Endothelial cell of umbilical vein (primary cell): ENCODE results near the gene MPP3. TPM values are rescaled to one million over a fixed set of nuclear protein-coding genes. Genes with fewer than 3 reads are reported as not detected.

Experiments used
- BruUV-seq: library from RNA; stranded (reverse); fragments of 400-500 nt; replicated peaks from 2 replicates; lab custom pipeline; 2021; lab: Mats Ljungman, UMichigan
- CTCF ChIA-PET: fragments of 300-600, 350-600 bp; sonication (Branson Sonifier 250); formaldehyde crosslinking; loops from one replicate; lab custom pipeline; 2021; ENCODE audit warnings: antibody characterized with exemption, inconsistent platforms; lab: Charles Lee
- POLR2A ChIA-PET: fragments of 300-600, 350-600 bp; sonication (Branson Sonifier 250); formaldehyde crosslinking; loops from one replicate; lab custom pipeline; 2021; ENCODE audit warnings: antibody characterized with exemption, inconsistent platforms; lab: Charles Lee
- DNase-seq: peaks from one replicate; pipeline ENCODE4 v3.0.0-alpha.2; 2011; ENCODE audit warnings: low read depth, low spot score
- FAIRE-seq: peaks from 2 replicates; lab custom pipeline; 2011; peaks lifted over from hg19 to GRCh38; lab: Jason Lieb, UNC
- H2AFZ ChIP-seq: 2 replicates; pipeline ENCODE4 v1.6.0; 2012; ENCODE audit warnings: low read depth, low read length, control low read depth, inconsistent platforms
- H3K27ac ChIP-seq: 2 replicates; pipeline ENCODE4 v1.5.1; 2011; ENCODE audit warnings: low read depth, mild to moderate bottlenecking, control low read depth, low read length, moderate library complexity; ENCODE audit not compliant: insufficient read depth
- H3K27me3 ChIP-seq, 2 experiments: 2 replicates each; pipeline versions ENCODE4 v1.6.0 to v1.6.1; 2011; ENCODE audit warnings: low read length in 2 of 2, mixed read lengths in 1 of 2; ENCODE audit not compliant: control insufficient read depth in 2 of 2, insufficient read depth in 2 of 2
- H3K36me3 ChIP-seq, 2 experiments: 2 replicates in 1 of 2; 3 replicates in 1 of 2; pipeline ENCODE4 v1.5.1; 2011; ENCODE audit warnings: low read length in 2 of 2, mild to moderate bottlenecking in 1 of 2, moderate library complexity in 1 of 2; ENCODE audit not compliant: control insufficient read depth in 2 of 2, insufficient read depth in 2 of 2; ENCODE audit errors: extremely low read depth in 1 of 2
- H3K4me1 ChIP-seq: 3 replicates; pipeline ENCODE4 v1.5.1; 2011; ENCODE audit warnings: mild to moderate bottlenecking, low read length; ENCODE audit not compliant: control insufficient read depth, insufficient read depth; ENCODE audit errors: extremely low read depth
- H3K4me2 ChIP-seq: 2 replicates; pipeline ENCODE4 v1.6.1; 2011; ENCODE audit warnings: low read length, control low read depth, mixed read lengths; ENCODE audit not compliant: insufficient read depth
- H3K4me3 ChIP-seq, 3 experiments: fragments of 200-600 bp in 1 of 3; sonication (generic), shearing (Covaris generic) in 1 of 3; replicated peaks in 1 of 3; 2 replicates each; pipeline ENCODE4 v1.5.1; 2011 to 2016; ENCODE audit warnings: control low read depth in 3 of 3, low read length in 3 of 3, mild to moderate bottlenecking in 2 of 3, inconsistent platforms in 1 of 3, low read depth in 1 of 3, moderate library complexity in 1 of 3; ENCODE audit not compliant: insufficient read depth in 1 of 3
- H3K79me2 ChIP-seq: 2 replicates; pipeline ENCODE4 v1.6.0; 2012; ENCODE audit warnings: low read length, inconsistent platforms; ENCODE audit not compliant: control insufficient read depth, insufficient read depth
- H3K9ac ChIP-seq: replicated peaks from 2 replicates; pipeline ENCODE3; 2011; ENCODE audit warnings: low read length, control low read depth; ENCODE audit not compliant: insufficient read depth; ENCODE audit errors: extremely low read depth
- H3K9me1 ChIP-seq: replicated peaks from 3 replicates; pipeline ENCODE4 v1.6.0; 2011; ENCODE audit warnings: mild to moderate bottlenecking, low read length; ENCODE audit not compliant: control insufficient read depth, insufficient read depth; ENCODE audit errors: extremely low read depth
- H3K9me3 ChIP-seq: replicated peaks from 2 replicates; pipeline ENCODE4 v1.5.1; 2012; ENCODE audit warnings: low read length, inconsistent platforms; ENCODE audit not compliant: control insufficient read depth, insufficient read depth
- H4K20me1 ChIP-seq: replicated peaks from 2 replicates; pipeline ENCODE3; 2011; ENCODE audit warnings: mild to moderate bottlenecking, low read length; ENCODE audit not compliant: control insufficient read depth, insufficient read depth; ENCODE audit errors: extremely low read depth
- CTCF ChIP-seq, 2 donors: IDR thresholded peaks; 1 replicate in 1 of 2; 2 replicates in 1 of 2; pipeline ENCODE4 v1.5.1; 2011; ENCODE audit warnings: low read length in 2 of 2, mild to moderate bottlenecking in 2 of 2, moderate library complexity in 2 of 2, control low read depth in 1 of 2, inconsistent platforms in 1 of 2, low read depth in 1 of 2; ENCODE audit not compliant: insufficient read depth in 1 of 2; ENCODE audit errors: extremely low read depth in 1 of 2
- EZH2 ChIP-seq: IDR thresholded peaks from 2 replicates; pipeline ENCODE4 v1.6.1; 2012; ENCODE audit warnings: borderline replicate concordance, low read depth, mild to moderate bottlenecking, moderate library complexity, low read length, inconsistent platforms; ENCODE audit not compliant: severe bottlenecking
- FOS ChIP-seq: IDR thresholded peaks from 2 replicates; pipeline ENCODE4 v1.6.1; 2011; ENCODE audit warnings: mild to moderate bottlenecking, low read length, moderate library complexity, borderline replicate concordance; ENCODE audit not compliant: insufficient read depth
- GATA2 ChIP-seq: IDR thresholded peaks from 2 replicates; pipeline ENCODE4 v1.7.0; 2011; ENCODE audit warnings: low read depth, mild to moderate bottlenecking, moderate library complexity, mixed read lengths, low read length; ENCODE audit not compliant: insufficient read length, insufficient read depth
- JUN ChIP-seq: IDR thresholded peaks from 2 replicates; pipeline ENCODE4 v1.6.1; 2011; ENCODE audit warnings: borderline replicate concordance, low read depth; ENCODE audit not compliant: insufficient read length, insufficient read depth
- MAX ChIP-seq: IDR thresholded peaks from 2 replicates; pipeline ENCODE4 v1.6.1; 2011; ENCODE audit not compliant: insufficient read depth, insufficient read length
- MYC ChIP-seq: IDR thresholded peaks from one replicate; pipeline ENCODE4 v1.6.1; 2011; ENCODE audit warnings: mild to moderate bottlenecking, low read depth, low read length
- POLR2A ChIP-seq: IDR thresholded peaks from 2 replicates; pipeline ENCODE4 v1.6.1; 2012; ENCODE audit warnings: low read depth, mild to moderate bottlenecking, control low read depth, low read length
- POLR2AphosphoS5 ChIP-seq: IDR thresholded peaks from 2 replicates; pipeline ENCODE4 v1.6.1; 2012; ENCODE audit warnings: low read depth, mild to moderate bottlenecking, control low read depth, low read length, moderate library complexity; ENCODE audit not compliant: insufficient read depth
- dilution Hi-C: fragments of 300-500 bp; cut with MboI; formaldehyde crosslinking; loops from one replicate; pipeline ENCODE4 v1.15.0; 2019; ENCODE audit warnings: low sequenced_read_pairs; ENCODE audit not compliant: extremely low pct_ligation_motif_present
- intact Hi-C: fragments of 100-400 bp; cut with micrococcal nuclease; formaldehyde crosslinking; loops from one replicate; pipeline ENCODE4 v1.10.0; 2022
- polyA plus RNA-seq, 4 experiments: library from polyadenylated mRNA; depleted of rRNA in 3 of 4; stranded (reverse) in 3 of 4; unstranded in 1 of 4; fragments of >200 nt; gene quantifications; 2 replicates each; pipeline versions ENCODE4 v1.2.1 to v1.2.3, GENCODE V29; 2011 to 2012; ENCODE audit warnings: missing spikeins in 1 of 4
- total RNA-seq: library from RNA; stranded (reverse); gene quantifications from 2 replicates; pipeline ENCODE4 v1.2.3, GENCODE V29; 2021

MPP3 gene
- total and polyA plus RNA-seq, 2 donors (not counting 3 experiments of a cell fraction or from before 2014, with no cell fraction given), result 6.1 to 11.3 TPM

- Histone ChIP-seq H3K9me3 (no peaks in the 10 kb centered on the region), H3K79me2 (no peaks in the 10 kb centered on the region), H3K9ac (no peak overlapping the region), H3K36me3 (no peaks in the 10 kb centered on the region), H3K27me3 (peaks cover 10 to 17% of the 10 kb centered on the region in 2 experiments), H2AFZ (no peak overlapping the region), H3K27ac (no peak overlapping the region), H3K9me1 (no peaks in the 10 kb centered on the region), H3K4me3 (no peak overlapping the region), H4K20me1 (no peaks in the 10 kb centered on the region), H3K4me2 (no peak overlapping the region), H3K4me1 (no peaks in the 10 kb centered on the region)
- no peak for DNase-seq
- intact Hi-C loops, result no loop called here
- FAIRE-seq, result no peak
- CTCF ChIA-PET, result no interaction called here
- POLR2A ChIA-PET, result no interaction called here
- dilution Hi-C loops, result no loop called here
- TF ChIP-seq CTCF (IDR thresholded peaks at IDR 0.05; ENCODE audit: extremely low read depth in 1 of 2, insufficient read depth in 1 of 2, low read depth in 1 of 2, low read length in 2 of 2), result no peak
- no TSS peak for BruUV-seq
Measured at GRCh38 chr17:43853546-43853945, 20.6 kb upstream of the MPP3 start.

- POLR2A ChIA-PET, result interaction anchor here (0.6 kb wide), 1 partner anchor 537 kb away, joined by 3 read pairs; no protein-coding TSS in a partner anchor
- dilution Hi-C loops, result no loop called here
Measured at GRCh38 chr17:43852571-43852970, 19.6 kb upstream of the MPP3 start.

More at GRCh38 chr17:43852571-43852970, 19.6 kb upstream of the MPP3 start:
- Histone ChIP-seq H3K9me3 (no peaks in the 10 kb centered on the region), H4K20me1 (no peaks in the 10 kb centered on the region), H3K9ac (no peak overlapping the region), H3K27me3 (peaks cover 7 to 13% of the 10 kb centered on the region in 2 experiments), H2AFZ (no peak overlapping the region), H3K27ac (no peak overlapping the region), H3K9me1 (no peaks in the 10 kb centered on the region), H3K36me3 (no peaks in the 10 kb centered on the region), H3K79me2 (no peaks in the 10 kb centered on the region), H3K4me1 (no peaks in the 10 kb centered on the region), H3K4me2 (no peak overlapping the region), H3K4me3 (no peak overlapping the region)
- intact Hi-C loops, result no loop called here
- BruUV-seq, result no TSS peak
- CTCF ChIA-PET, result no interaction called here
- FAIRE-seq, result no peak
- TF ChIP-seq JUN, result no peak
- TF ChIP-seq POLR2A, result no peak
- no peak for TF ChIP-seq CTCF (IDR thresholded peaks at IDR 0.05; ENCODE audit: extremely low read depth in 1 of 2, insufficient read depth in 1 of 2, low read depth in 1 of 2, low read length in 2 of 2)
- no peak for TF ChIP-seq MAX
- no peak for TF ChIP-seq POLR2AphosphoS5
- no peak for TF ChIP-seq MYC
- TF ChIP-seq FOS, result no peak
- TF ChIP-seq EZH2, result no peak
- TF ChIP-seq GATA2, result no peak
- no peak for DNase-seq
